Kidney glomerular epithelial cell (primary cell): Measurements from ENCODE around the gene CRYBA4.
"Not testable (repeated sequence)": the region's sequence is repeated elsewhere in the genome, so short reads cannot be mapped to it uniquely, and the experiment has no call there.

Experiments used
- DNase-seq: peaks from one replicate; lab custom pipeline; 2025; lab: John Stamatoyannopoulos, UW

CRYBA4 gene

GRCh38 chr22:26597026-26597425, 24.7 kb upstream of the CRYBA4 start:
- no peak for DNase-seq

- no peak for DNase-seq
These were observed 24.3 kb upstream of the CRYBA4 start for GRCh38 chr22:26597480-26597879.

GRCh38 chr22:26599505-26599904, 22.3 kb upstream of the CRYBA4 start:
- no peak for DNase-seq

- DNase-seq: no peak
These were observed 20.0 kb upstream of the CRYBA4 start for GRCh38 chr22:26601726-26602125.

GRCh38 chr22:26602127-26602526, 19.6 kb upstream of the CRYBA4 start:
- no peak for DNase-seq

- no peak for DNase-seq
These were observed 17.4 kb upstream of the CRYBA4 start for GRCh38 chr22:26604368-26604767.

GRCh38 chr22:26606611-26607010, 15.2 kb upstream of the CRYBA4 start:
- DNase-seq: no peak

GRCh38 chr22:26608129-26608528, 13.6 kb upstream of the CRYBA4 start:
- DNase-seq: no peak

- DNase-seq: no peak
These were observed 12.5 kb upstream of the CRYBA4 start for GRCh38 chr22:26609287-26609686.

GRCh38 chr22:26610072-26610958, 11.4 kb upstream of the CRYBA4 start:
- DNase-seq: no peak

- DNase-seq: no peak
These were observed 10.8 kb upstream of the CRYBA4 start for GRCh38 chr22:26610996-26611395.

- no peak for DNase-seq
These were observed 9.1 kb upstream of the CRYBA4 start for GRCh38 chr22:26612652-26613051.

- DNase-seq: not testable (repeated sequence)
These were observed 8.0 kb upstream of the CRYBA4 start for GRCh38 chr22:26613753-26614152.

GRCh38 chr22:26614322-26614721, 7.4 kb upstream of the CRYBA4 start:
- no peak for DNase-seq

- no peak for DNase-seq
These were observed 6.6 kb upstream of the CRYBA4 start for GRCh38 chr22:26615149-26615548.

- DNase-seq: no peak
These were observed 5.8 kb upstream of the CRYBA4 start for GRCh38 chr22:26615830-26616435.

- DNase-seq: no peak
These were observed 5.1 kb upstream of the CRYBA4 start for GRCh38 chr22:26616650-26617049.

GRCh38 chr22:26617271-26618199, 4.2 kb upstream of the CRYBA4 start, which contains the start of gene CRYBB1:
TSS of gene CRYBB1 (minus strand) at chr22:26618027. CDS start at chr22:26616319, 1,708 bp downstream.
- DNase-seq: no peak

- DNase-seq: no peak
These were observed 3.3 kb upstream of the CRYBA4 start for GRCh38 chr22:26618455-26618854.

GRCh38 chr22:26619510-26619909, 2.3 kb upstream of the CRYBA4 start:
- DNase-seq: no peak

- DNase-seq: no peak
These were observed 1.6 kb upstream of the CRYBA4 start for GRCh38 chr22:26620197-26620596.

- no peak for DNase-seq
These were observed 2.2 kb downstream of the CRYBA4 start for GRCh38 chr22:26623984-26624383.
